ENCODE results near the gene FKBP14. TPM values are rescaled to one million over a fixed set of nuclear protein-coding genes. Genes with fewer than 3 reads are reported as not detected.

The FKBP14 gene
- total RNA-seq, result 16.3 and 35.4 TPM in 2 replicates

- DNase-seq (ENCODE audit: low read depth), result peak; percentile 98
Observed at GRCh38 chr7:30026229-30027064, at the start of gene FKBP14. Gene FKBP14 (minus strand): TSS chr7:30026702. CDS start chr7:30026508, 194 bp downstream.

DNA sequence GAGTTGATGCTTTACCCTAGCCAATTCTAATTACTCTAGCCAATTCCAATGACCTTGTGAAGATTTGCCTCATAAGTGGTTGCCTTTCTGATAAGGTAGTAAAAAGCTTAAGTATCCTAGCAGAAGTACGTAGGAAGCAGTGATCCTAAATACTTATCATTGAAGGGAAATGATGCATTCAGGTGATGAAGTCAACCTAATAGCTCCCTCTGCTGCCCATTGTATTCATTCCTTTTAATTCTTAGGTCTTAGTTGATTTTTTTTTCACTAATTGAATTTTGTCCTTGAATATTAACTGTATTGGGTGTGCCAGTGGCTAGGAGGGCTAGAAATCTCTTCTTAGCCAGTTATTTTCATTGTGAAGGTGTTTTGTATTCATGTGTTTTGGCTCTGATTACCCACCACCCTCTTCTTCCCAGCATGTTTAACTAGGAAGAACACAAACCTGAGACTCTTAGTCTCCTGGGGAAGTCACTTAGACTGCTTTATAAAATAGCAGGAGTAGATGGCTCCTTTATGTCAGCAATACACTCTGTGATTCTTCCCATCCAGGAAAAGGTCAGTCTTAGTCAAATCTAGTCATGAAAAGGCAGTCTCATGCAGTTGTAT is 48.0 kb upstream of the FKBP14 start:
- peak; percentile 71 for DNase-seq (ENCODE audit: low read depth)

GRCh38 chr7:30072735-30073134 is 46.2 kb upstream of the FKBP14 start:
- DNase-seq (ENCODE audit: low read depth), result no peak

GRCh38 chr7:30070052-30070451 is 43.5 kb upstream of the FKBP14 start:
- no peak for DNase-seq (ENCODE audit: low read depth)

- no peak for DNase-seq (ENCODE audit: low read depth)
Observed at GRCh38 chr7:30069096-30069867, 42.8 kb upstream of the FKBP14 start.

- peak; percentile 90 for DNase-seq (ENCODE audit: low read depth)
Observed at GRCh38 chr7:30068117-30068516, 41.6 kb upstream of the FKBP14 start.

DNA sequence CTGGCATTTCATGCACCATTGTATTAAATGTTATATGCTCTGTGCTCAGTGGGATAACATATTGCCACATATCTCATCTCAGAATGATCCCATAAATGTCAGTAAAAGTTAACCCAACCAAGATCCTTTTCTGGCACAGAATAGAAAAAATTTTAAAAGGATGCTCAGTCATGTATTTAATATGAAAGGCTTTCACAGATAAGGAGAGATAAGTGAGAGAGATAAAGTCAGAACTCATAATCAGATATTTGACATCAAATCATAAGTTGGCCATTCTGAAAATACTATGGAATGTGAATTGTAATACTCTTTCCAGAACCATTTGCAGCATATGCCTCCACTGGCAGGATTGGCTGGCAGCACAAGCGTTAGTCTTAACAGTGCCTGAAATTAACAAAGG is 40.2 kb upstream of the FKBP14 start:
- no peak for DNase-seq (ENCODE audit: low read depth)

GRCh38 chr7:30065746-30066145 is 39.2 kb upstream of the FKBP14 start:
- no peak for DNase-seq (ENCODE audit: low read depth)

DNA sequence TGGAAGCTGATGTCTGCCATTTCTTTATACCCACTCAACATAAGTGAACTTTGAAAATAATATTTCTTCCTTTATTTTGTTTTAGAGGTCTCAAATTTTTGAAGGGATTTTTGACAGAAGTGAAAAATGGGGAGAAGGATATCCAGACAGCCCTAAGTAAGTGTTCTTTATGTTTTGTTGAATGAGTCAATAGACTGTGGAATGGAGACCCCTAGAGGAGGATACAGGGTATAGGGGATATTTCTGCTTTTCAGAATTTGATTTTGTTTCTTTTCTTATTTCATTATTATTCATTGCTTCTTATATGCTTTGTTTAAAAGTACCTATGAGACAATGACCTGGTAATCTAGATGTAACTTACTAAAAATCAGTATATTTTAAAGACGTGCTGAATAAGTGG is 36.1 kb upstream of the FKBP14 start:
- peak; percentile 50 for DNase-seq (ENCODE audit: low read depth)

GRCh38 chr7:30061786-30062185 is 35.3 kb upstream of the FKBP14 start:
- peak; percentile 17 for DNase-seq (ENCODE audit: low read depth)

- DNase-seq (ENCODE audit: low read depth), result no peak
Observed at GRCh38 chr7:30057741-30058140, 31.2 kb upstream of the FKBP14 start.

GRCh38 chr7:30053068-30053467 is 26.6 kb upstream of the FKBP14 start:
- no peak for DNase-seq (ENCODE audit: low read depth)

DNA sequence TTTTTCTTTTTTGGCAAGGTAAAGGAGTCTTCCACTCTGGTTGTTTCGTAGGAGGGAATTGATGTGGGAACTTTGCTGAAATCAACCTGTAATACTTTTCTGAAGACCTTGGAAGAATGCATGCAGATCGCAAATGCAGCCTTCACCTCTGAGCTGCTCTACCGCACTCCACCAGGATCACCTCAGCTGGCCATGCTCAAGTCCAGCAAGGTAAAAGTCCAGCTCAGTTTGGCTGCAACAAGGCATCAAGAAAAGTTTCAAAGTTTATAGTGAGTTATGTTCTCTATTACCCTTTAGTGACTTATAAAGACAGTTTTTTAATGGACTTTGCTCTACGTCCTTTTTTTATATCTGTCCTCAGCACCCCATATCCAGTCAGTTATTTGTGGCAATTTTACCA is 22.7 kb upstream of the FKBP14 start:
- no peak for DNase-seq (ENCODE audit: low read depth)

- no peak for DNase-seq (ENCODE audit: low read depth)
Observed at GRCh38 chr7:30048582-30048981, 22.1 kb upstream of the FKBP14 start.

GRCh38 chr7:30047124-30047523 is 20.6 kb upstream of the FKBP14 start:
- DNase-seq (ENCODE audit: low read depth), result no peak

- DNase-seq (ENCODE audit: low read depth), result no peak
Observed at GRCh38 chr7:30046127-30046770, 19.7 kb upstream of the FKBP14 start.

GRCh38 chr7:30041526-30042269 is 15.2 kb upstream of the FKBP14 start:
- DNase-seq (ENCODE audit: low read depth), result no peak

DNA sequence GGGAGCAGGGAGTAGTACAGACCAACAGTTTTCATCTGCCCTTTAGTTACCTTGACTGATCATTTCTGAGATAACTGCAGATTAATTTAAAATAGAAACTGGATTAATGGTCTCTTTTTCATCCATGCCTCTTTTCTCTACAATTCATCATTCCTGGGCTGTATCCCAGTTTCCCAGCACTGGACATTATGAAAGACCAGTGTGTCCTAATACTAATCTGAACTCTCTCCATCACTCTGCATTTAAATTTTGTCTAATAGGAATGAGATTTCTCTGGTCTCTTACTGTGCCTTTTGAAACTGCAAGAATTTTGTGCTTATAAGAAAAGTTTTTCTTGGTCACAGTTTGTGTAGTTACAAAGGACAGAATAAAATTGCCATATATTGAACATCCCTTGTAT is 14.4 kb upstream of the FKBP14 start:
- DNase-seq (ENCODE audit: low read depth), result no peak

DNA sequence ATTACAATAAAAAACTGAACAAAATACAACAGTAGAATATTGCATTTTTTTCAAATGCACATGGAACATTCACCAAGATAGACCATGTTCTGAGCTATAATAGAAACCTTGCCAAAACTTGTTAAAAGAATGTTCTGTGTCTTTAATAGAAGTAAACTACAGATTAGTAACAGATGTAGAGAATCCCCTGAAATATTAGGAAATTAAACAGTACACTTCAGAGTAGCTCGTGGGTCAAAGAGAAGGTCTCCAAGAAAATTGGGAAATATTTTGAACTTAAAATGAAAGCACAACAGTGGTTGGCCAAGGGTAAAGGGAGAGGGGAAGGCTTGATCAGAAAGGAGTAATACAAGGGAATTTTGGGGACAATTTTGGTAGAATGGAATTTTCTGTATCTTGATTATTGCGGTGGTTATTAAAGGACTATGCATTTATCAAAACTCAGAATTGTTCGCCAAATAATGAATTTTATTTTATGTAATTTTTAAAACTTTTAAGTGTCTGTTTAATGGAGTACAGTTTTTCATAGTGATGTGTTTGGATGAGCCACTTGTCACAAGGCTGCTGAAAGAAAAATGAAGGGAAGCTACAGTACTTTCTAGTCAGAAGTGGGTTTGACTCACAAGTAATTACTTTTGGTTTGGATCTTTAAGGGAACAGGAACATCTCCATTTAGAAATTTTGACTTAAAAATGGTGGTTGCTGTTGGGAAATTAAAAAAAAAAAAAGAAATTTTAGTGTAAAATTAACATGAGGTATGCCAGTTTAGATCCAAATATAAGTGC is 11.9 kb upstream of the FKBP14 start:
- no peak for DNase-seq (ENCODE audit: low read depth)

GRCh38 chr7:30036220-30036619 is 9.7 kb upstream of the FKBP14 start:
- no peak for DNase-seq (ENCODE audit: low read depth)

GRCh38 chr7:30034501-30034900 is 8.0 kb upstream of the FKBP14 start:
- no peak for DNase-seq (ENCODE audit: low read depth)
